Fibroblast of lung (primary cell): Measurements from ENCODE around the gene TSPYL6. TPM values are rescaled to one million over a fixed set of nuclear protein-coding genes. Genes with fewer than 3 reads are reported as not detected.

ENCODE experiments used
- DNase-seq, 2 donors: peaks; one replicate each; pipeline versions ENCODE4 v3.0.0 to v3.0.0-alpha.2; 2010; ENCODE audit warnings: low read depth in 2 of 2
- H2AFZ ChIP-seq: 2 replicates; pipeline ENCODE4 v1.5.1; 2012; ENCODE audit warnings: low read length, control low read depth, inconsistent platforms
- H3K27ac ChIP-seq: 2 replicates; pipeline ENCODE4 v1.5.1; 2011; ENCODE audit warnings: low read length, control low read depth; ENCODE audit not compliant: insufficient read depth
- H3K27me3 ChIP-seq: 2 replicates; pipeline ENCODE4 v1.5.1; 2011; ENCODE audit warnings: mild to moderate bottlenecking, low read length; ENCODE audit not compliant: control insufficient read depth, insufficient read depth
- H3K36me3 ChIP-seq: 2 replicates; pipeline ENCODE4 v1.5.1; 2011; ENCODE audit warnings: low read length; ENCODE audit not compliant: control insufficient read depth, insufficient read depth
- H3K4me1 ChIP-seq: 2 replicates; pipeline ENCODE4 v1.5.1; 2011; ENCODE audit warnings: low read length; ENCODE audit not compliant: control insufficient read depth, insufficient read depth; ENCODE audit errors: extremely low read depth
- H3K4me2 ChIP-seq: 2 replicates; pipeline ENCODE4 v1.5.1; 2011; ENCODE audit warnings: low read length, control low read depth; ENCODE audit not compliant: insufficient read depth; ENCODE audit errors: extremely low read depth
- H3K4me3 ChIP-seq, 4 experiments: fragments of 200-600 bp in 1 of 4; sonication (generic) in 1 of 4; replicated peaks in 1 of 4; 2 replicates each; pipeline ENCODE4 v1.5.1; 2011 to 2016; ENCODE audit warnings: low read length in 4 of 4, low read depth in 3 of 4, mild to moderate bottlenecking in 3 of 4, control low read depth in 2 of 4, inconsistent platforms in 1 of 4, mixed read lengths in 1 of 4; ENCODE audit not compliant: insufficient read depth in 1 of 4; ENCODE audit errors: control extremely low read depth in 1 of 4
- H3K79me2 ChIP-seq: 2 replicates; pipeline ENCODE4 v1.5.1; 2012; ENCODE audit warnings: mild to moderate bottlenecking, low read length, inconsistent platforms; ENCODE audit not compliant: control insufficient read depth, insufficient read depth
- H3K9ac ChIP-seq: 2 replicates; pipeline ENCODE4 v1.5.1; 2011; ENCODE audit warnings: mild to moderate bottlenecking, low read length, control low read depth; ENCODE audit not compliant: insufficient read depth
- H3K9me3 ChIP-seq: 2 replicates; pipeline ENCODE4 v1.5.1; 2012; ENCODE audit warnings: low read depth, low read length; ENCODE audit not compliant: control insufficient read depth, insufficient read depth
- H4K20me1 ChIP-seq: 2 replicates; pipeline ENCODE4 v1.5.1; 2011; ENCODE audit warnings: low read length; ENCODE audit not compliant: control insufficient read depth, insufficient read depth; ENCODE audit errors: extremely low read depth
- EZH2 ChIP-seq: IDR thresholded peaks from 2 replicates; pipeline ENCODE4 v1.5.1; 2012; ENCODE audit warnings: low read length, control low read depth, mild to moderate bottlenecking; ENCODE audit errors: missing control alignments
- polyA plus RNA-seq, 2 donors: library from polyadenylated mRNA; depleted of rRNA in 1 of 2; stranded (reverse) in 1 of 2; unstranded in 1 of 2; fragments of >200 nt; gene quantifications; 2 replicates each; pipeline ENCODE4 v1.2.1, GENCODE V29; 2011 to 2012; ENCODE audit warnings: missing spikeins in 1 of 2
- total RNA-seq: library from RNA; depleted of rRNA; stranded (reverse); fragments of >200 nt; gene quantifications from 2 replicates; pipeline ENCODE4 v1.2.1, GENCODE V29; 2014
- TF ChIP-seq, protein P1 (sequence below), 2 donors: IDR thresholded peaks in 1 of 2; conservative IDR thresholded peaks in 1 of 2; 1 replicate in 1 of 2; 2 replicates in 1 of 2; pipeline ENCODE4 v1.5.1; 2011 to 2012; ENCODE audit warnings: low read length in 2 of 2, control low read depth in 1 of 2, inconsistent platforms in 1 of 2, low read depth in 1 of 2, mild to moderate bottlenecking in 1 of 2

TSPYL6 gene
- total and polyA plus RNA-seq, 2 donors (not counting 1 experiment from before 2014, with no cell fraction given) = not detected

DNA sequence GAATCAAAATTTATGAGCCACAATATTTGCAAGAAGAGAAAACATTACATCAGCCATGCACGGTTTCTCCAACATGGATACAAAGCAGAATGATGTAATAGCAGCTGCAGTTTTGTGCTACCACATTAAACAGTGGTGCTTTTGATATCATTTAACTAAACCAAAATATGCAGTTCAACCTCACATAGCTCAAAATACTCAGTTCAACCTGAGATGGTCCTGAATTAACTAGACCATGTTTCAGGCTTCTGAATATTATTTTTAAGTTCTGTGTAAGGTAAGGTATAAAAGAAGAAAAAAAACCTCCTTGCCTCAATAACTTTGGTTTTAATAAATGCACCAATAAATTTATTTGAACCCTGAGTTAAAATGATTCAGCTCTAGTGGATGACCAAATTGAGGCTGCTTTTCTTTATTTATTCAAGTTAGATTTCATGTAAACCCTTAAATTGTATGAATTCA, 18.8 kb upstream of the TSPYL6 start:
- TF ChIP-seq, protein P1, sequence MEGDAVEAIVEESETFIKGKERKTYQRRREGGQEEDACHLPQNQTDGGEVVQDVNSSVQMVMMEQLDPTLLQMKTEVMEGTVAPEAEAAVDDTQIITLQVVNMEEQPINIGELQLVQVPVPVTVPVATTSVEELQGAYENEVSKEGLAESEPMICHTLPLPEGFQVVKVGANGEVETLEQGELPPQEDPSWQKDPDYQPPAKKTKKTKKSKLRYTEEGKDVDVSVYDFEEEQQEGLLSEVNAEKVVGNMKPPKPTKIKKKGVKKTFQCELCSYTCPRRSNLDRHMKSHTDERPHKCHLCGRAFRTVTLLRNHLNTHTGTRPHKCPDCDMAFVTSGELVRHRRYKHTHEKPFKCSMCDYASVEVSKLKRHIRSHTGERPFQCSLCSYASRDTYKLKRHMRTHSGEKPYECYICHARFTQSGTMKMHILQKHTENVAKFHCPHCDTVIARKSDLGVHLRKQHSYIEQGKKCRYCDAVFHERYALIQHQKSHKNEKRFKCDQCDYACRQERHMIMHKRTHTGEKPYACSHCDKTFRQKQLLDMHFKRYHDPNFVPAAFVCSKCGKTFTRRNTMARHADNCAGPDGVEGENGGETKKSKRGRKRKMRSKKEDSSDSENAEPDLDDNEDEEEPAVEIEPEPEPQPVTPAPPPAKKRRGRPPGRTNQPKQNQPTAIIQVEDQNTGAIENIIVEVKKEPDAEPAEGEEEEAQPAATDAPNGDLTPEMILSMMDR (conservative IDR thresholded peaks at IDR 0.05 in 1 of 2, IDR thresholded peaks at IDR 0.05 in 1 of 2; ENCODE audit: low read depth in 1 of 2, low read length in 2 of 2) = no peak
- no peak for TF ChIP-seq EZH2
- H3K27ac ChIP-seq = no peak overlapping the region
- H3K9me3 ChIP-seq = no peaks in the 10 kb centered on the region
- no peak overlapping the region for H3K4me3 ChIP-seq
- H3K4me2 ChIP-seq = no peak overlapping the region
- no peaks in the 10 kb centered on the region for H3K79me2 ChIP-seq
- no peak overlapping the region for H3K9ac ChIP-seq
- H3K4me1 ChIP-seq = no peaks in the 10 kb centered on the region
- no peaks in the 10 kb centered on the region for H3K36me3 ChIP-seq
- H3K27me3 ChIP-seq = no peaks in the 10 kb centered on the region
- no peaks in the 10 kb centered on the region for H4K20me1 ChIP-seq
- peak; percentile 63 to 87 for DNase-seq
- H2AFZ ChIP-seq = no peak overlapping the region

DNA sequence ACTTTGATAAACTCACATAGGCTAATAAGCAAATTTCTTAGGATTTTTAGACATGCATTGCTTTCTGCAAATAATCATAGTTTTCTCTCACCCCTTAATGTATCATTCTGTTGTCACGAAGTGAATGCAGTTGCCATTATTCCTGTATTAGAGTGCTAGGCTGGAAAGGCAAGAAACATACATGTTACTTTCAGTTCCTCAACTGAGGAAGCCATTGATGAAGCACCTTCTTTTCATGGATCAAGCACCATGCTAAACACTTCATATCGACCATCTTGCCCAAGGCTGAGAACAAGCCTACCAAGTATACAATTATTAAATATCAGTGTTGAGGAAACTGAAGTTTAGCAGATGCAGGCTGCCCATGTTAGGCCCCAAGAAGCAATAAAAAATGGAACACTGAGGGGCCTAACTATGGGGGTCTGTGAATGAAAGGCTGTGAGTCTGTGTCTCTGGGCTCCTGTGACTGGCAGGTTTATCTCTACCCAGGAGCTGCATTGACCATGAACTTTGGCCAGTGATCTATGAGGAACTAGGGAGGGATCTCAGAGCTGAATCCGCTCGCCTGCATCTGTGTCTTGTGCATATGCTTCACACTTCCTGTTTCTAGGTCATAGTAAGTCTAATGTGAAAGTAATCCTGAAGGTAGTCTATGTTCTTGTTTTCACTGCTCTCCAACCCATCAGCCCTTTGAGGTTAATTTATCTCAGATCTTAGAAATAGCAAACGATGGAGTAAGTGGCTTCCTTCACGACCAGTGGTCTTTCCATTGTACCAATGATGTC, 16.0 kb upstream of the TSPYL6 start:
- no peaks in the 10 kb centered on the region for H3K4me1 ChIP-seq
- no peak overlapping the region for H3K4me3 ChIP-seq
- H3K36me3 ChIP-seq = no peaks in the 10 kb centered on the region
- TF ChIP-seq EZH2 = no peak
- TF ChIP-seq, protein P1 (conservative IDR thresholded peaks at IDR 0.05 in 1 of 2, IDR thresholded peaks at IDR 0.05 in 1 of 2; ENCODE audit: low read depth in 1 of 2, low read length in 2 of 2) = no peak
- H3K27me3 ChIP-seq = no peaks in the 10 kb centered on the region
- no peak for DNase-seq
- H3K79me2 ChIP-seq = no peaks in the 10 kb centered on the region
- no peaks in the 10 kb centered on the region for H3K9me3 ChIP-seq
- no peak overlapping the region for H2AFZ ChIP-seq
- H3K27ac ChIP-seq = no peak overlapping the region
- H3K4me2 ChIP-seq = no peak overlapping the region
- H3K9ac ChIP-seq = no peak overlapping the region
- no peaks in the 10 kb centered on the region for H4K20me1 ChIP-seq

DNA sequence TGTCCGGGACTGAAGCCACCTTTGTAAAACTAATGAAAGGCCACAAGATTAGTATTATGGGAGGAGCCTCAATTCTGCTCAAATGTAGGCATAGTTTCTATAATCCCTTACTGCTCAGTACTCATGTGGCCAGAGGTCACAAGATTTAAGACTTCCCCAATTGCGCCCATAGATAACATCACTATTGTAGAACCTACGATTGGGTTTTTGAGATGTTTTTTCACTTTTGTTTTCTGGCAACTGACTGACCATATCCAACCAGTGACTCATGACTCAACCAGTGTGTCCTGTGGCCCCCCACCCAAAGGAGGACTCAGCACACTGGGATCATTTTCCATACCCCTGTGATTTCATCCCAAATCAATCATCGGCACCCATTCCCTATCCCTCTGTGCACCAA, 15.2 kb upstream of the TSPYL6 start:
- H3K4me3 ChIP-seq = no peak overlapping the region
- no peak for DNase-seq
- H3K27ac ChIP-seq = no peak overlapping the region
- H3K79me2 ChIP-seq = no peaks in the 10 kb centered on the region
- no peaks in the 10 kb centered on the region for H3K4me1 ChIP-seq
- H3K36me3 ChIP-seq = no peaks in the 10 kb centered on the region
- H2AFZ ChIP-seq = no peak overlapping the region
- no peaks in the 10 kb centered on the region for H3K27me3 ChIP-seq
- H3K9me3 ChIP-seq = no peaks in the 10 kb centered on the region
- H3K4me2 ChIP-seq = no peak overlapping the region
- no peak overlapping the region for H3K9ac ChIP-seq
- TF ChIP-seq, protein P1 (conservative IDR thresholded peaks at IDR 0.05 in 1 of 2, IDR thresholded peaks at IDR 0.05 in 1 of 2; ENCODE audit: low read depth in 1 of 2, low read length in 2 of 2) = no peak
- no peak for TF ChIP-seq EZH2
- no peaks in the 10 kb centered on the region for H4K20me1 ChIP-seq
